Inferior parietal cortex (tissue), 1 donor: Measurements from ENCODE around the gene SDHAF2.
A peak's percentile ranks its signal among the peaks of the same experiment; 100 is the strongest.
"Not testable (repeated sequence)": the region's sequence is repeated elsewhere in the genome, so short reads cannot be mapped to it uniquely, and the experiment has no call there.

ENCODE experiments used
- DNase-seq: peaks from one replicate; pipeline ENCODE4 v3.0.0-alpha.2; 2016; ENCODE audit errors: extremely low spot score

Gene SDHAF2

GRCh38 chr11:61425367-61426131 is 4.4 kb upstream of the SDHAF2 start:
- no peak for DNase-seq

GRCh38 chr11:61429346-61429690 is 606 bp upstream of the SDHAF2 start:
- DNase-seq: peak; percentile 18

- DNase-seq: not testable (repeated sequence)
These were observed 915 bp downstream of the SDHAF2 start for GRCh38 chr11:61430839-61431238.

GRCh38 chr11:61437496-61437895 is 7.6 kb downstream of the SDHAF2 start:
- no peak for DNase-seq

GRCh38 chr11:61439615-61440014 is 9.7 kb downstream of the SDHAF2 start:
- no peak for DNase-seq

- DNase-seq: no peak
These were observed 12.7 kb downstream of the SDHAF2 start for GRCh38 chr11:61442616-61443015.

- DNase-seq: peak; percentile 40
These were observed 15.6 kb downstream of the SDHAF2 start for GRCh38 chr11:61445516-61445915.

GRCh38 chr11:61446211-61446651 is 16.3 kb downstream of the SDHAF2 start:
- peak; percentile 93 for DNase-seq

GRCh38 chr11:61447601-61448551 is 18.0 kb downstream of the SDHAF2 start:
- DNase-seq: peak; percentile 64

GRCh38 chr11:61448552-61448927 is 18.6 kb downstream of the SDHAF2 start:
- no peak for DNase-seq

GRCh38 chr11:61452825-61453224 is 22.9 kb downstream of the SDHAF2 start:
- no peak for DNase-seq

GRCh38 chr11:61453695-61454094 is 23.8 kb downstream of the SDHAF2 start:
- no peak for DNase-seq

GRCh38 chr11:61454520-61454919 is 24.6 kb downstream of the SDHAF2 start:
- no peak for DNase-seq

GRCh38 chr11:61460474-61460881 is 30.6 kb downstream of the SDHAF2 start:
- DNase-seq: no peak

GRCh38 chr11:61460986-61461385 is 31.1 kb downstream of the SDHAF2 start:
- DNase-seq: no peak

GRCh38 chr11:61467602-61468001 is 37.7 kb downstream of the SDHAF2 start:
- not testable (repeated sequence) for DNase-seq

GRCh38 chr11:61468002-61468401 is 38.1 kb downstream of the SDHAF2 start:
- no peak for DNase-seq

- no peak for DNase-seq
These were observed 42.4 kb downstream of the SDHAF2 start for GRCh38 chr11:61472282-61472681.

GRCh38 chr11:61472868-61473267 is 42.9 kb downstream of the SDHAF2 start:
- DNase-seq: no peak

- no peak for DNase-seq
These were observed 43.6 kb downstream of the SDHAF2 start for GRCh38 chr11:61473370-61474012.

- no peak for DNase-seq
These were observed 44.2 kb downstream of the SDHAF2 start for GRCh38 chr11:61474013-61474643.

- no peak for DNase-seq
These were observed 45.5 kb downstream of the SDHAF2 start for GRCh38 chr11:61475433-61475832.
